Lower leg skin (tissue), 4 donors: ENCODE results near the gene STIM1. TPM values are rescaled to one million over a fixed set of nuclear protein-coding genes. Genes with fewer than 3 reads are reported as not detected.

ENCODE experiments used
- DNase-seq, 2 donors: peaks; one replicate each; pipeline ENCODE4 v3.0.0-alpha.2; 2019; ENCODE audit warnings: low spot score in 2 of 2
- H3K4me3 ChIP-seq: fragments of 200-600 bp; sonication (generic); 2 replicates; pipeline ENCODE4 v1.5.1; 2017; ENCODE audit warnings: mild to moderate bottlenecking, low read depth; ENCODE audit not compliant: poor library complexity, severe bottlenecking
- CTCF ChIP-seq, 3 donors: fragments of 450-650 bp; IDR thresholded peaks; one replicate each; pipeline ENCODE4 v1.5.1; 2016; ENCODE audit warnings: antibody characterized with exemption in 3 of 3, mild to moderate bottlenecking in 3 of 3, moderate library complexity in 2 of 3
- POLR2A ChIP-seq, 2 donors: fragments of 450-650 bp; IDR thresholded peaks; one replicate each; pipeline ENCODE4 v1.6.1; 2016 to 2017; ENCODE audit warnings: antibody characterized with exemption in 2 of 2, mild to moderate bottlenecking in 1 of 2, moderate library complexity in 1 of 2
- WGBS, 2 donors: methylation state at CpG; one replicate each; pipeline ENCODE4 v1.1.5; 2018; 5-methylcytosine and 5-hydroxymethylcytosine counted together
- intact Hi-C: fragments of 100-400 bp; cut with DNase I; formaldehyde crosslinking; loops from one replicate; pipeline ENCODE4 v1.15.0; 2023; ENCODE audit warnings: low total_unique reads
- total RNA-seq, 4 donors: library from RNA; depleted of rRNA; stranded (reverse); fragments of >200 nt; gene quantifications; one replicate each; pipeline ENCODE4 v1.1.0, GENCODE V29; 2016

STIM1 gene
- total RNA-seq, 4 donors from 2014 or later = 43.7 to 75.9 (median 64.9) TPM

DNA sequence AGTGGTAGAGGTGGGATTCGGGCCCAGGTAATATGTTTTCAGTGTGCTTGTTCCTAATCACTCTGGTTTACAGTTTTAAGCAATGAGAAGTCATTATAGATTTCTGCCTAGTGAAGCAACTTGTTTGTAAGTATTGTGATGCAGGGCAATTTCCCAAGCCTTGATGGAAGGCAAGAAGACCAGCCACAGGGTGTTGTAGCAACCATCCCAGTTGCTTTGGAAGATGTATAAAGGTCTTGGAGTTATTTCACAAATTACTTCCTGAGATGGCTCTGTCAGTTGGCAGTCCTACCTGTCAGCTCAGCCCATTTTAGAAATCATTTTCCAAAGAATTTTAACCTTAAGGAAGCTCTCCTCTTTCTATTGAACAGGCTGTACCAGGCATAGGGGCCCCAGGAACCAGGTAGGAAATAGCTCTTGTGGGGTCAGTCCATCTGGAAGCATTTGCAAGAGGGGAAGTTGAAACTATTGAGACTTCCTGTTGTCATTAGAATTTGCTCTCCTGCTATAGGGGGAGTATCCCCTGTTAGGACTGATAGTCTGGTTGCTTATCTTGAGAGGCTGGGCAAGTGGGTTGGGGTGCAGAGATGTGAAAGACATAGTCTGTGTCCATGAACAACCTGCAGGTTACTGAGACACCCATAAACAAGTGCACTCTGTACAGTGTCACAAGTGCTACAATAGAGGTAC lies 47.9 kb downstream of the STIM1 start:
- WGBS, 2 donors = 69 to 84% methylated on average over 1 of the region's 1 CpG
- TF ChIP-seq POLR2A (IDR thresholded peaks at IDR 0.05) (no peak), CTCF (IDR thresholded peaks at IDR 0.05) (no peak)
- no peak for DNase-seq
- intact Hi-C loops = no loop called here
- H3K4me3 ChIP-seq = no peak overlapping the region

DNA sequence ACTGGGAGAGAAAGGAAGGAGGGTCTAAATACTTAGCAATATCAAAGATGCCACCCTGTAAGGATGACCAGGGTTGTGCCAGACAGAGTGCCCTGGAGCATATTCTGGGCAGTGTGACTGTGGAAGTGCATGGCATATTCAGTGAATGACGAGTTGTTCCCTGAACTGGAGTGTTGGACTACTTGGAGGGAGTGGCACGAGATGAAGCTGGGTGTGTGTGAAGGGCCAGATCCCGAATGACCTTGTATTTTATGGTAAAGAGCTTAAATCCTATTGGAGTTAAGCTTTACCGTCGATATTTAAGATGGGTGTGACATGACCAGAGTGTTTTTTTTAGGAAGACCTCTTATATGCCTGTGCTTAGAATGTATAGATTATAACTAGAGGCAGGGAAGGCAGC lies 48.8 kb downstream of the STIM1 start:
- intact Hi-C loops = no loop called here
- no peak for DNase-seq
- 52 to 54% methylated on average over 5 of the region's 5 CpGs for WGBS, 2 donors
- TF ChIP-seq CTCF (IDR thresholded peaks at IDR 0.05) (no peak), POLR2A (IDR thresholded peaks at IDR 0.05) (no peak)
- no peak overlapping the region for H3K4me3 ChIP-seq

- TF ChIP-seq CTCF (IDR thresholded peaks at IDR 0.05) (no peak), POLR2A (IDR thresholded peaks at IDR 0.05) (no peak)
- intact Hi-C loops = no loop called here
- no peak overlapping the region for H3K4me3 ChIP-seq
- WGBS, 2 donors = 55 to 59% methylated on average over 3 of the region's 3 CpGs
- peak in 1 of 2 donors; percentile 65 for DNase-seq
Observed at GRCh38 chr11:3905080-3905953, 49.9 kb downstream of the STIM1 start.

GRCh38 chr11:3906166-3906565 lies 50.7 kb downstream of the STIM1 start:
- TF ChIP-seq POLR2A (IDR thresholded peaks at IDR 0.05) (no peak), CTCF (IDR thresholded peaks at IDR 0.05) (no peak)
- WGBS, 2 donors = 87% methylated on average over 2 of the region's 2 CpGs
- intact Hi-C loops = no loop called here
- H3K4me3 ChIP-seq = no peak overlapping the region
- DNase-seq = no peak

- H3K4me3 ChIP-seq = no peak overlapping the region
- WGBS, 2 donors = 51 to 66% methylated on average over 2 of the region's 2 CpGs
Observed at GRCh38 chr11:3907590-3907989, 52.1 kb downstream of the STIM1 start.

More at GRCh38 chr11:3907590-3907989, 52.1 kb downstream of the STIM1 start:
- TF ChIP-seq CTCF (IDR thresholded peaks at IDR 0.05) (no peak), POLR2A (IDR thresholded peaks at IDR 0.05) (no peak)
- no peak for DNase-seq
- intact Hi-C loops = no loop called here
